ENCODE data around the gene PCSK2. TPM values are rescaled to one million over a fixed set of nuclear protein-coding genes. Genes with fewer than 3 reads are reported as not detected.

PCSK2 gene
- total and polyA plus RNA-seq, 10 donors = 0.06 to 0.17 (median 0.16) TPM; not detected in 3

DNA sequence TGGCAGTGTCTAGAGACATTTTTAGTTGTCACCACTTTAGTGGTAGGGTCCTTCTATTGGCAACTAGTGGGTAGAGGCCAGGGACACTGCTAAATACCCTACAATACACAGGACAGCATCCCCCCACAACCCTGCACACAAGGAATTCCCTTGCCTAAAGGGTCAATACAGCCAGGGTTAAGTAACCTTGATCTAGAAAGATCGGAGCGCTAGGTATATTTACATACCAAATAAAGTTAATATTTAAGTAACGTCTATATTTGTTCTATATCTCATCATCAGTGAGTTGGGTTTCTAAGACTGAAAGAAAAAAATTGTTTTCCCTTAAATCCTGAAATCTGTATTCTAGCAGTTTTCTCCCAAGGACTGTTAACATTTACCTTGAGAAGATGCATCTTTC lies 288.2 kb downstream of the PCSK2 start:
- WGBS, 5 donors = 90 to 98% (median 95%) methylated on average over 3 of the region's 3 CpGs
- TF ChIP-seq POLR2AphosphoS5 (IDR thresholded peaks at IDR 0.05) (no peak), POLR2A (IDR thresholded peaks at IDR 0.05) (no peak), CTCF (IDR thresholded peaks at IDR 0.05 in 8 of 11, conservative IDR thresholded peaks at IDR 0.05 in 3 of 11) (no peak)
- H3K4me1 ChIP-seq = peaks cover 0 to 11% (median 0%) of the 10 kb centered on the region in 6 donors
- no peaks in the 10 kb centered on the region for H3K27me3 ChIP-seq (replicated peaks in 1 of 7)
- DNase-seq = no peak
- H3K9me3 ChIP-seq = no peaks in the 10 kb centered on the region
- no peak overlapping the region for H3K27ac ChIP-seq
- no peak overlapping the region for H3K4me3 ChIP-seq
- intact Hi-C loops (cut with DNase I; ENCODE audit: low total_unique reads) = no loop called here
- H3K36me3 ChIP-seq = no peaks in the 10 kb centered on the region

DNA sequence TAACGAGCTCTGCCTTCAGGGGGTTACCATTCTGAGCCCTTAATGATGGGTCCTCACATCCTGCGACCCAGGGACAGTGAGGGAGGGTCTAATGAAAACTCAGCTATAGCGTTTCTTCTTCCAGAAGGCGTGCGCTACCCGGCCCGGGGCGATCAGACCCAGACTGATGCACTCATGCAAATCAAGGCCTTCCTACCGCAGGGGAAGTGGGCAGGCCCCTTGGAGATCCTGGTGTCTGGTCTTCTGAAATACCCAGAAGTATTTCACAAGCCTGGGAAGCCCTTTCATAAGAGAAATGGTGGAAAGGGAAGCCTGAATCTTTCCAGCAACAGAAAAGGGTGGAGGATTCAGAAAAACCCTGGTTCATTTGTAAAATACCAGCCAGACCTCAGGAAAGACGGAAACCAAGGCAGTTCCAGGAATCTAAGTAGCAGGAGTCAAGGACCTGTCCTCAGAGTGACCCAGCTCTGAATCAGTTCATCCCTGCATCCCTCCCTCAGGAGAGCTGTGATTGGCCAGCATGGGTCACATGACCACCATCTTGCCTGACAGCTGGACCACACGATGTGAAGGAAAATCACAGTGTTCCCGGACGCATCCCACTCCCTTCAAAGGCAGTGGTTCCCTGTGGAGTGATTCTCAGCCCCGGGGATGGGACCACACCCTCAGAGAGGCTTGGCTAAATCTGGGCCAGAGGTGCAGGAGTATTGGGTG lies 291.7 kb downstream of the PCSK2 start:
- intact Hi-C loops (cut with DNase I; ENCODE audit: low total_unique reads) = no loop called here
- no peak for DNase-seq
- peaks cover 0 to 11% (median 2%) of the 10 kb centered on the region in 6 donors for H3K4me1 ChIP-seq
- no peak overlapping the region for H3K27ac ChIP-seq
- H3K36me3 ChIP-seq = no peaks in the 10 kb centered on the region
- 63 to 78% (median 67%) methylated on average over 11 to 14 of the region's 14 CpGs for WGBS, 5 donors
- H3K4me3 ChIP-seq = no peak overlapping the region
- TF ChIP-seq POLR2AphosphoS5 (IDR thresholded peaks at IDR 0.05) (no peak), POLR2A (IDR thresholded peaks at IDR 0.05) (no peak), CTCF (IDR thresholded peaks at IDR 0.05 in 8 of 11, conservative IDR thresholded peaks at IDR 0.05 in 3 of 11) (no peak)
- H3K27me3 ChIP-seq (replicated peaks in 1 of 7) = no peaks in the 10 kb centered on the region
- H3K9me3 ChIP-seq = no peaks in the 10 kb centered on the region

GRCh38 chr20:17519606-17520285 lies 292.9 kb downstream of the PCSK2 start:
- peaks cover 0 to 11% (median 2%) of the 10 kb centered on the region in 6 donors for H3K4me1 ChIP-seq
- intact Hi-C loops (cut with DNase I; ENCODE audit: low total_unique reads) = no loop called here
- H3K36me3 ChIP-seq = no peaks in the 10 kb centered on the region
- no peak for DNase-seq
- H3K27ac ChIP-seq = no peak overlapping the region
- TF ChIP-seq POLR2AphosphoS5 (IDR thresholded peaks at IDR 0.05) (no peak), CTCF (IDR thresholded peaks at IDR 0.05 in 8 of 11, conservative IDR thresholded peaks at IDR 0.05 in 3 of 11) (no peak), POLR2A (IDR thresholded peaks at IDR 0.05) (no peak)
- no peak overlapping the region for H3K4me3 ChIP-seq
- H3K27me3 ChIP-seq (replicated peaks in 1 of 7) = no peaks in the 10 kb centered on the region
- H3K9me3 ChIP-seq = no peaks in the 10 kb centered on the region
- 80 to 92% (median 89%) methylated on average over 7 of the region's 7 CpGs for WGBS, 5 donors

GRCh38 chr20:17520583-17520982 lies 293.7 kb downstream of the PCSK2 start:
- WGBS, 5 donors = 20 to 30% (median 25%) methylated on average over 3 of the region's 3 CpGs
- H3K4me3 ChIP-seq = no peak overlapping the region
- intact Hi-C loops (cut with DNase I; ENCODE audit: low total_unique reads) = no loop called here
- no peak for DNase-seq
- TF ChIP-seq POLR2AphosphoS5 (IDR thresholded peaks at IDR 0.05) (no peak), CTCF (IDR thresholded peaks at IDR 0.05 in 8 of 11, conservative IDR thresholded peaks at IDR 0.05 in 3 of 11) (no peak), POLR2A (IDR thresholded peaks at IDR 0.05) (no peak)
- H3K36me3 ChIP-seq = no peaks in the 10 kb centered on the region
- no peaks in the 10 kb centered on the region for H3K27me3 ChIP-seq (replicated peaks in 1 of 7)
- no peaks in the 10 kb centered on the region for H3K9me3 ChIP-seq
- H3K27ac ChIP-seq = no peak overlapping the region
- peaks cover 0 to 11% (median 2%) of the 10 kb centered on the region in 6 donors for H3K4me1 ChIP-seq

Data from spleen (tissue), 11 donors.